SKM-1 (cell line): ENCODE data around the gene NGDN.
A peak's percentile ranks its signal among the peaks of the same experiment; 100 is the strongest.
"Not testable (repeated sequence)": the region's sequence is repeated elsewhere in the genome, so short reads cannot be mapped to it uniquely, and the experiment has no call there.

Experiments used
- DNase-seq: peaks from one replicate; lab custom pipeline; 2025; ENCODE audit not compliant: unreplicated experiment; lab: John Stamatoyannopoulos, UW

The NGDN gene, protein sequence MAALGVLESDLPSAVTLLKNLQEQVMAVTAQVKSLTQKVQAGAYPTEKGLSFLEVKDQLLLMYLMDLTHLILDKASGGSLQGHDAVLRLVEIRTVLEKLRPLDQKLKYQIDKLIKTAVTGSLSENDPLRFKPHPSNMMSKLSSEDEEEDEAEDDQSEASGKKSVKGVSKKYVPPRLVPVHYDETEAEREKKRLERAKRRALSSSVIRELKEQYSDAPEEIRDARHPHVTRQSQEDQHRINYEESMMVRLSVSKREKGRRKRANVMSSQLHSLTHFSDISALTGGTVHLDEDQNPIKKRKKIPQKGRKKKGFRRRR

GRCh38 chr14:23469127-23469905 is at the start of gene NGDN:
TSS of gene NGDN (plus strand) at chr14:23469703. CDS start at chr14:23469716, 13 bp downstream.
- DNase-seq = peak; percentile 78

DNA sequence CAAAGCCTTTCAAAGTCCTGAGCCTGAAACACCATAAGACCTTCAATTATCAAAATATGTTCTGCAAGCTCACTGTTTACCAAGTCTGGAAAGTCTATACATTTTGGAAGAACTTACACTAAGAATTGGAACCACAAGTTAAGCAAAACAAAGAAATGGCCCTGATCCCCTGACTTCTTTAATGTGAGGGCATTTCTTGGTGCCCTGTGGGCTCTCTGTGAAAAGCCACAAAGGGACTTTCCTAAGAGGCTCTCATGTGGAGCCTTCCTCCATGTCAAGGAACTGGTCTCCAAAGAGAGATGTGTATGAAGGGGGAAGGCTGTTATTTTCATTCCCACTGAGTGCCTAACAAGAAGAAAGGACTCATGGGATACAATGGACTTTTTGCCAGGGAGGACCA is 47.9 kb upstream of the NGDN start:
- DNase-seq = no peak

GRCh38 chr14:23423657-23424056 is 45.8 kb upstream of the NGDN start:
- DNase-seq = no peak

DNA sequence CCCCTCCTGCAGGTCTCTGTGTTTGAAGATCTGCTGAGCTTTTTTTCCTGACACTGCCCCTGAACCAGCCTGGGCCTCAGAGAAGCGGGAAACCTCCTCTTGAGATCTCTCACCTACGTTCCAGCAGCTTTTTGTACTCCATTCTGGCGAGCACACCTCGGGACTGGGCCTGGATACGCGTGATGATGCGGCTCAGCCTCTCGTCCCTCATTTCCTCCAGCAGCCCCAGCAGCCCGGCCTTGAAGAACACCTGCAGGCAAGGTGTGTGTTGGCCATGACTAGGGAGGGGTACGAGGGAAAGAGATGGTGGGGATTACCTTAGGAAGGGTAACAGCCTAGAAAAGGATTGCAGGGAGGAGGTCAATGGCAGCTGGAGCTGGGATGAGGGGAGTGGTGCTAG is 44.3 kb upstream of the NGDN start:
- no peak for DNase-seq

GRCh38 chr14:23425798-23426197 is 43.7 kb upstream of the NGDN start:
- not testable (repeated sequence) for DNase-seq

DNA sequence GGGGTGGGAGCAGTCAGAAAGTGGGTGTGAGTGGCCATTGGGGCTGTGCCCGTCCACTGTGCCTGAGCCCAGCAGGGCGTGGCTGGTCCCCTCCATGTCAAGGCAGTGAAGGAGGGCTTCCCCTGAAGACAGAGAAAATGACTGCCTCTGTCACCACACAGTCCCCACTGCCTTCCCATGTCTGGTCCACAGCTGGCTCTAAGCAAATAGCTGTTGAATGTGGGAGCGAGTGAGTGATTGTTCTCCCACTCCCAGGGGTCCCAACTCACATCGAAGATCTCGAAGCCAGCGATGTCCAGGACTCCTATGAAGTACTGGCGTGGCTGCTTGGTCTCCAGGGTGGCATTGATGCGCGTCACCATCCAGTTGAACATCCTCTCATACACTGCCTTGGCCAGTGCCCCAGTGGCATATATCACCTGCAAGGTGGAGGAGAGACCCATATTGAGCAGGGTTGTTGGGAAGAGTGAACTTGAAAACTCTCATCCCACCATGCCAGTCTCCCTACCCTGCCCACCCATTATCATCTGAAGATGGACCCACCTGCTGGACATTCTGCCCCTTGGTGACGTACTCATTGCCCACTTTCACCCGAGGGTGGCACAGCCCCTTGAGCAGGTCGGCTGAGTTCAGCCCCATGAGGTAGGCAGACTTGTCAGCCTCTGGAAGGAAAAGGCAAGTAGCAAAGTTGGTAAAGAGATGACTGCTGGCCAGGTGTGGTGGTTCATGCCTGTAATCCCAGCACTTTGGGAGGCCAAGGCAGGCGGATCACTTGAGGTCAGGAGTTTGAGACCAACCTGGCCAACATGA is 40.6 kb upstream of the NGDN start:
- no peak for DNase-seq

DNA sequence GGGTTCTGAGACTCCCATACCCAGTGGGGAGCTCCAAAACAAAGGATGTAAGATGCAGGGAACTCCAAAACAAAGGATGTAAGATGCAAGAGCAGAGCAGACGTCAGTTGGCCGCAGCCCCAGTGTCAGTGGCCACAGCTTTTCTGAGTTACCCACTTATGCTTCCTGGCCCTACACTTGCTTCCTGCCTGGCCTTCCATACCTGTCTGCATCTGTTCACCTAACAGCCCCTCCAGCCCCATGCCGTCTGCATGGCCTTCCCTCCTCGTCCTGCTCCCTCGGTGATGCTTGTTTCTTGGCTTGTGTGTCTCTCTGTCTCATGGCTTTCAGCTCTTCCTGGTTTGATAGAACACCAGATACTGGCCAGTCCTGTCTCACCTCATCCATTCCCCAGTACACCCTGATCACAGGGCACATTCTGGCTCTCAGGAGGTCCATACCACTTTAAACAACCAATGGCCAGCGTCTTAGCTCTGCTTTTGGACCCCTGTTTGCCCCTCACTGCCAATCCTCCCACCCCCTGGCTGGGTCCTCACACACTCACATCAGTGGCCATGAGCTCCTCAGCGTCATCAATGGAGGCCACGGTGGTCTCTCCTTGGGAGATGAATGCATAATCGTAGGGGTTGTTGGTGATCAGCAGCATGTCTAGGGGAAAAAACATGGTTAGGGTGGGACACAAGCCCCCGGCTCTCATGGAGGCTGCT is 39.3 kb upstream of the NGDN start:
- DNase-seq = no peak

- no peak for DNase-seq
Measured at GRCh38 chr14:23430723-23431085, 38.8 kb upstream of the NGDN start.

DNA sequence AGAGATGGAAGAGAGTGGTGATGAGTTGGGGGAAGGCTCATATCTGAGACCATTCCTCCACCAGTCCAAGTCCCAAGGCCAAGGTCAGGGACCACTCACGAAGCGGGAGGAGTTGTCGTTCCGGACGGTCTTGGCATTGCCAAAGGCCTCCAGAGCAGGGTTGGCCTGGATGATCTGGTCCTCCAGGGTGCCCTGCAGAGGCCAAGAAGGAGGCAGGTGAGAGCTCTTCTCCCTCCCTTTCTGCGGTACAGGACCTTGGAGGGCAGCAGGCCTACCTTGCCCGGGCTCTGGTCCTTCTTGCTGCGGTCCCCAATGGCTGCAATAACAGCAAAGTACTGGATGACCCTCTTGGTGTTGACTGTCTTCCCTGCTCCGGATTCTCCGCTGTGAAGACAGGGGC is 38.0 kb upstream of the NGDN start:
- DNase-seq = no peak

GRCh38 chr14:23432102-23432925 is 37.2 kb upstream of the NGDN start:
- no peak for DNase-seq

GRCh38 chr14:23432946-23433345 is 36.6 kb upstream of the NGDN start:
- no peak for DNase-seq

- DNase-seq = no peak
Measured at GRCh38 chr14:23433457-23433856, 36.0 kb upstream of the NGDN start.

DNA sequence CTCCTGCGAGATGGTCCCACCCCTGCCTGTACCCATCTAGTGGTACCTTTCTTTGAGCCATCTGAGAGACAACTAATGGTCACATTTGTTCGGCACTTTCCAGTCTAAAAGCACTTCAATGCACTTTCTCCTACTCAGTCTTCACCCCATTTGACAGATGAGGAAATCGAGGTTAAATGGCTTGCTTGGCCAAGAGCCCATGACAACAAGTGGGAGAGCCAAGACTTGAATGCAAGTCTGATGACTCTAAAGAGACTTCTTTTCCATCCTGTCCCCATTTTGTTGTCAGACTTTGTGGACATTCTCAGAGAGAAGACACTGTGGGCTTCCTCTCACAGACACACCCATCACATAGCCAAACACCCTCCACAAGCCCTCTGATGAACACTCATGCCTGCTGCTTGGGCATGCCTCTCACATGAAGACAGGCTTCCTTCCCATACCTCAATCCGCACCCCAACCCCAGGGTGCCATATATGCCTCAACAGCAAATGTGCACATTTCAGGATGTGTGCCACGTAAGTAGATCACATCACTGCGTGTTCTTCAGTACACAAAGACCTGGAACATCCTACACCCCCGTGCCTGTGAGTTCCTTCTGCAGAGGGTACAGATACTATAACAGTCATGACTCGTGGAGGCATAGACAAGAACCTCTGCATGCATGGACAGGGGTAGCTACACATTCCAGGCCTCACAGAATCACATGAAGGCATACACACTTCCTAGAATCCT is 34.8 kb upstream of the NGDN start:
- DNase-seq = no peak

- DNase-seq = no peak
Measured at GRCh38 chr14:23435543-23436326, 33.8 kb upstream of the NGDN start, which contains the start of gene MYH7. TSS of gene MYH7 (minus strand) at chr14:23435660. CDS start at chr14:23433732, 1,928 bp downstream.

DNA sequence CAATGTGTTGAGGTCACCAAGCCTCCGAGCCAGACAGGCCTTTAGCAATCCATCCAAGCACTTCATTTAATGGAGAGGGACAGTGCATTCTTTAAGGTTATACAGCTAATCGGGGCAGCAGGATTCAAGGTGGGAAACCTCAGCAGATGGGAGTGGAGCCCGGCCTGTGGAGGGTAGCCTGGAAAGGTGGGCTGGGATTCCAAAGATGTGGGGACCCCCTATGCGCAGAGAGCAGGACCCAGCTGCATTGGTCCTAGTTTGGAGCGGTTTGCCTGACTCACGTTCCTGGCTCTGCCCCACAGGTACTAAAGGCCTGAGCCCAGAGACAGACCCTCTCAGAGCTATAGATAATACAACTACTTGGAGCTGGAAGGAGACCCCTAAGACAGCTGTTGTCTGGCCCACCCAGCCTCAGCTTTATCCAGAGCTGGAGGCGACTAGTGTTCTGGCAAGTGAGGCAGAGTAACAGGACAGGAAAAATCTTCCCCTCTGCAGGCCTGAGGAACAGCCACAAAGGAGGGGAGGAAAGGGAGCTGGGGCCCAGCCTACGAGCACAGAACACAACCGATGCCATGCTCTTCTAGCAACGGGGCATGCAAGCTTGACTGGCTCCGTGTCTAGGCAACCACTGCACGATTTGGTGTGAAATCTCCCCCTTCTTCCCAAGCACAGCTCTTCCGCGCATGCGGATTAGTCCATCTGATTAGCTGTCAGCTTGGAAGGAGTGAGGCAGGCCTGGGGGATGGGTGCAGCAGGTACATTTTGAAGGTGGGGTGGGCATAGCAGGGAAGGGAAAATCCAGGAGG is 33.0 kb upstream of the NGDN start:
- DNase-seq = no peak

- DNase-seq = no peak
Measured at GRCh38 chr14:23437133-23438100, 32.1 kb upstream of the NGDN start.
